ENCODE data around the gene FSTL4.
"Not testable (repeated sequence)": the region's sequence is repeated elsewhere in the genome, so short reads cannot be mapped to it uniquely, and the experiment has no call there.

The FSTL4 gene

DNA sequence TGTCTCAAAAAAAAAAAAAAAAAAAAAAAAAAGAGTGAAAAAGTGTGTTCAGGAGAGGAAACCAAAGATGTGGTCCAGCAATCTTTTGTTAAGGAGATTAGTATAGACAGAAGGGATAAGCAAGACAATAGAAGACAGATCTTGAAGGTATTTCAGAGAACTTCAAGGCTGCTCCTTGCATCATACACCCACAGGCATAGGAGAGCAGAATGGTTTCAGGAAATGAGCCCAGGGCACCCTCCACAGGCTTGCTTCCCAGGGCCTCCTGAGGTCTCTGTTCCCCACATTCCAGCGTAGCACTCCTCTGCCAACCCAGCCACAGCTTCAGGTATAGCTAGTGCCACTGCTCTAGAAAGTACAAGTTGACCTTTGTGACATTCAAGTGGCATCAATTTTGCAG is 65.8 kb downstream of the FSTL4 start:
- no peak for DNase-seq

DNA sequence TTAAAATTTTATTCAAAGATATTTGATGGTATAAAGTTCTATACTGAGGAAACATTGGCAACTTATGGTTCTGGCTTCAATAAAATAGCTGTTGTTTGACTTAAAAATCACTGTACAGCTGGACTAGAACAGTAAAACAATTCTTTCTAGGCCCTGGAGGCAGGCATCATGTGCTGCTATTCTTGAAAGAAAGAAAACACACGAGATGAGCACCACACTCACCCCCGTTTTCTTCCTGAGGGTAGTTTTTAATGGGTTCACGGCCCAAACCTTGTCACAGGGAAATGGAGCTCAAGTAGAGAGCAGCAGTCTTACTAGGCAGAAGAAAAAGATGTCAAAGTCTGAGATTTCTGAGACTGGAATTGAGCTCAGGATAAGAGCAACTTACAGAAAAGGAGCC is 68.0 kb downstream of the FSTL4 start:
- DNase-seq: no peak

DNA sequence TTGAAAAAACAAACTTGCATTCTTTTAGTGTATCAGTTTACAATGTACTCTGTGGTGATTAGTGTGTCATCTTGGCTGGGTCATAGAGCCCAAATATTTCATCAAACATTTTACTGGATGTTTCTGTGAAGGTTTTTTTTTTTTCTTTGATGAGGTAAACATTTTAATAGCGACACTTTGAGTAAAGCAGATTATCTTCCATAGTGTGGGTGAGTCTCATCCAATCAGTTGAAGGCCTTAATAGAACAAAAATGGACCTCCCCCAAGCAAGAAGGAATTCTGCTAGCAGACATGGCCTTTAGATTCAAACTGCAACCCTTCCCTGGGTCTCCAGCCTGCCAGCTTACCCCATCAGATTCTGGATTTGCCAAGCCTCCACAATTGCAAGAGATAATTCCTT is 72.5 kb downstream of the FSTL4 start:
- DNase-seq: no peak

DNA sequence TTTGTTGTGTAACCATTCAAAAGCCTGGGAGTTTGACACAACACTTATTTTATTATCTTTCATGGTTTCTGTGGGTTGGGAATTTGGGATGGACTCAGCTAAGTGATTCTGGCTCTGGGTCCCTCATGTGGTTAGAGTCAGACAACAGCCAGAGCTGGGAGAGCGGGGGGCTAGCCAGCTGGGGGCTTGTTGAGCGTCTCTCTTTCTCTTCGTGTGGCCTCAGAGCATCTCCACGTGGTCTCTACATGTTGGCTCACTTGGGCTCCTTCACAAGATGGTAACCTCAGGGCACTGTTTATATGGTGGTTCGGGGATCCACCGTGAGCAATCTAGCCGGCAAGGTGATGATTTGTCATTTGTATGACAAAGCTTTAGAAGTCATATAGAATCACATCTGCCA is 73.6 kb downstream of the FSTL4 start:
- no peak for DNase-seq

DNA sequence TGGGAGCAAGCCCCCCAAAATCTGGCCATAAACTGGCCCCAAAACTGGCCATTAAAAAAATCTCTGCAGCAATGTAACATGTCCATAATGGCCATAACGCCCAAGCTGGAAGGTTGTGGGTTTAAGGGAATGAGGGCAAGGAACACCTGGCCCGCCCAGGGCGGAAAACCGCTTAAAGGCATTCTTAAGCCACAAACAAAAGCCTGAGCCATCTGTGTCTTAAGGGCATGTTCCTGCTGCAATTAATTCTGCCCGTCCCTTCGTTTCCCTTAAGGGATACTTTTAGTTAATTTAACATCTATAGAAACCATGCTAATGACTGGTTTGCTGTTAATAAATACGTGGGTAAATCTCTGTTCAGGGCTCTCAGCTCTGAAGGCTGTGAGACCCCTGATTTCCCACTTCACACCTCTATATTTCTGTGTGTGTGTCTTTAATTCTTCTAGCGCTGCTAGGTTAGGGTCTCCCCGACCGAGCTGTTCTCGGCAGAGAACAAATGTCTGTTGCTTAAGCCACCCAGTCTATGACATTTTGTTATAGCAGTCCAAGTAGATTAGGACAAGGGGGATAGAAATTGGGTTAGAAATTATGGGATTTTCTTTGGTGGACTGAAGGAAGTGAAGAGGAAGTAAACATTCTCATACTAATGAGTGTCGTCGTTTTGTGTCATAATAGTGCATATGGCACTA is 77.0 kb downstream of the FSTL4 start:
- DNase-seq: not testable (repeated sequence)

DNA sequence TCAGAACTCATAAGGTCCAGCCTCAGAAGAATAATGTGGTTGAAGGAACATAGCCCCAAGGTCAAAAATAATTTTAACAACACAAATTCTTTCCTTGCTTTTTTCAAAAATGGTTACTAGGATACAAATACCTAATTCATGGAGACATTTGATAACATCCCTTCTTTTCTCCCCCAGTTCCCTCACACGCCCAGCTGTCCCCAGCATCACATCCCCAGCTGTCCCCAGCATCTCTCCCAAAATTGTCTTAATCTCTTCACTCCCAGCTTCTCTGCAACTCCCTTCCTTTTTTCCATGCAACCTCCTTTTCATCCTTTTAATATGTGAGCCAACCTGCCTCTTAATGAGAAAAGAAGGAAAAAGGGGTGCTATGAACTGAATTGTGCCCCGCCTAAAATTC is 77.8 kb downstream of the FSTL4 start:
- no peak for DNase-seq

DNA sequence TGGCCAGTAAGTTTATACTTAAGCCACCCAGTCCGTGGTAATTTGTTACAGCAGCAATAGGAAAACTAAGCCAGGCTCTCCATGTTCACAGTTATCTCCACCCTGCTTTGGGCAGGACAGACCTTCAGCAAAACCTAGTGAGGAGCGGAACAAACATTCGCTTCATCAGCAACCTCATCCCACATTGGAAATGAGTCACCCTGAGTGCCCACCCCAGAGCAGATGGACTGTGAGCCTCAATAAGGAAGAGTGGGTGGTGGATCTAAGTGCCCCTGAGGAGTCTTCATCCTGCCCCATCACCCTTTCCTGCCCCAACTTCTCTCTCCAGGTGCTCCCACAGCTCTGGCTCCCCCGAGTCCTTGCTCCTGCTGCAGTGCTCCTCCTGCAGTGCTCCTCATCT is 78.8 kb downstream of the FSTL4 start:
- DNase-seq: no peak

DNA sequence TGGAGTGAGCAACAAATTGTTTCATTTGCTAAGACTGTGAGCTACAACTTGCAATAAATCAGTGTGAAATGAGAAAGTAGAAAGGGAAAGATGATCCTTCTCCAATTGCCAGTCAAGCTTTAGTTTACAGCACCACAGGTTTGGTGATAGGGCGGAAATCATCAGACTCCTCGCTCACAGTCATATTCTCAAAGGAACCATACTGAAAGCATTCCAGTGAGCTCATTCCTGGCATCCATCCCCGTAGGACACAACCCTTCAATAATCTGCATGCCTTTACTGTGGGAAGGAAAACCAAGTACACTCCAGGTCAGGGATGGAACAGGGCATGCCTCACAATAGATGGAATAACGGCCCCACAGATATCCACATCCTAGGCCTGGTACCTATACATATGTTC is 80.7 kb downstream of the FSTL4 start:
- DNase-seq: no peak

DNA sequence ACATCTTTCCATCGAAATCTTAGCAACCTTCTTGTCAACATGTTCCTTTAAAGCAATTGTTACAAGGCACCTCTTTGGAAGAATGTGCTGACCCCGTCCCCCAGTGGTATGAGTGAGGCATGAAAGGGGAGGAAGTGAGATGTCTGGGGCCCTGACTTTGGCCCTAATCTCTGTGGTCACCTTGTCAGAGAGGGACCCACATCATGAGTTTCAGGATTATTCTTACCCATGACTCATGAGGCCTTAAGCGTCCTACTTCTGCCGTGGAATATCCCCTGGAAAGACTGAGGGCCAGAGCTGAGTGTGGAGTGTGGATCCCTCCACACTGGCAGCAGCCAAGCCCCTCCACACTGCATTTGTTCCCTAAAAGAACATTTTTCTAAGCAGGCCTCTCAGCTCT is 81.2 kb downstream of the FSTL4 start:
- no peak for DNase-seq

DNA sequence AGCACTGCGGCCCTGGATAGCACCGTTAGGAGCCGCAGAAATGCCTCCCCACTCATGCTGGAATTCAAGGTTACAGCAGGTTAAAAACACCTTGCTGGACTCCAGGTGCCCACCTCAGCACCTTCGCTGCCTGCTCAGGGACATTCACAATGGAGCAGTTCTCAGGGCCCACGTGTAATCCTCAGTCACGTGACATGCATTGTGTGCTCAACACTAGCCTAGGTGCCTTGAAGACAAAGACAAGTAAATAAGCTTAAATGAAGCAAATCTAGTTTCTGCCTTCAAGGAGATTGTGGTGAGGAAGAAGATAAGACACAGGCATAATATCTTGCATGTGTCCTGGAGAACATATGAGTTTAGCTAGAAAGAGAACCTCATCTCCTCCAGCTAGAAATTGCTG is 82.1 kb downstream of the FSTL4 start:
- DNase-seq: no peak

DNA sequence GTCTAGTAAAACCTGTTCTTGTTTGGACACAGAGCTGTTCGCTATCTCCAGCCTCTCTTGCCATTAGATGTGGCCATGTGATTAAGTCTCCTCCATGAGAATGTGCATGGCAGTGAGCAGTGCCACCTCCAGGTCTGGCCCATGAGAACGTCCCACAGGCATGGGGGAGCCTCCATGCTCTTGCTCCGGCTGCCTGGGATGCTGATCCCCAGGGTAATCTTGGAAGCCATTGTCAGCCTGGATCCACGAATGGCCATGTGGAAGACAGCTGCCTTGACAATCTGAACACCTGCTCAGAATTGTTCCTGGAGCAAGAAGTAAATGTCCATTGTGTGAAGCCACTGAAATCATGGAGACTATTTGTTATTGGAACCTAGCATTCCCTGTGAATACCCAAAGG is 83.5 kb downstream of the FSTL4 start:
- no peak for DNase-seq

DNA sequence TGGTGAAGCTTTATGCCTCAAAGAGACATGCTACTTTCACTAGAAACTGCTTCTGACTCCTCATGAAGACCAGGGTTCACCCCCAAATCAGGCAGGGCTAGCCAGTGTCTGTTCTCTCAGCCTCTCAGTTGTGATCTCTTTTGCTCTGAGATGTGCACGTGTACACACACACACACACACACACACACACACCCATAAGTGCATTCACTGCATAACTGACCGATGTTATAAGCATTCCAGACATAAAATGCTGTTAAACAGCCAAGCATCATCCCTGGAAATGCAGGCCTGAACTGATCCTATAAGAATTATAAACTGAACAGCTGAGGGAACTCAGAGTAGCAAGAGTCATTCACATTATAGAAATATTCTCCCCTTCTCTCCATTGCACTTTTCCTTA is 85.0 kb downstream of the FSTL4 start:
- DNase-seq: no peak

DNA sequence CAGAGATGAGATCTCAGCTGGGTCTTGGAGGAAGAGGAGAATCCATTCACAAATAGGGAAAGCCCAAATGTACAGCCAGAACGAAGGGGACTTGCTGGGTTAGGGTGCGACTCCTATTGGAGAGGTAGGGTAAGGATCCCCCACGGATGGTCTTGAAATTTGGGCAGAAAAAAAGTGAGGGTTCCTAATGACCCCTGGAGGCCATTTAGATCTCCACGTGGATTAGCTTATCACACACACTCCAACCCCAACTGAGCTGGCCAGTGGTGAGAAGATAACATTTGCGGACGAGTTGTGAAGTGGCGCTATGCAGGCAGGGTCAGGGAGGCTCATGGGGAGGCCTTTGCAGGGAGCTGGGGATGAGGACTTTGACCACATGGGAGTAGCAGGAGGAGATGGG is 86.0 kb downstream of the FSTL4 start:
- no peak for DNase-seq

DNA sequence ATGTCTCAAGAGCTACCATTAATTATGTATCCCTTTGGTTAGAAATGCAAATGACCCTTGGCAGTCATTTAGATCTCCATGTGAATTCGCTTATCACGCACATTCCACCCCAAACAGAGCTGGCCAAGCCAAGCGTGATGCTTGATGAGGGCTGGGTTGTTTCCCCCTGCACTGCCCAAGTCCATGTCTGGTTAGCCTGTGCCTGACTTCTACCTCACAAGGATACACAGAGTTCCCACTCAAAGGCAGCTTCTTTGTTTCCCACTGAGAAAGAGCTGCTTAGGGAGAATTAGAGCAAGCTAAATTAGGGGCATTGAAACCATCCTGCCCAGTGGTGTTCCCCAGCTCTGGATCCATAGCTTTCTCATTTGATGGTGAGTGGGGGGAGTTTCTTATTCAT is 87.2 kb downstream of the FSTL4 start:
- DNase-seq: no peak

DNA sequence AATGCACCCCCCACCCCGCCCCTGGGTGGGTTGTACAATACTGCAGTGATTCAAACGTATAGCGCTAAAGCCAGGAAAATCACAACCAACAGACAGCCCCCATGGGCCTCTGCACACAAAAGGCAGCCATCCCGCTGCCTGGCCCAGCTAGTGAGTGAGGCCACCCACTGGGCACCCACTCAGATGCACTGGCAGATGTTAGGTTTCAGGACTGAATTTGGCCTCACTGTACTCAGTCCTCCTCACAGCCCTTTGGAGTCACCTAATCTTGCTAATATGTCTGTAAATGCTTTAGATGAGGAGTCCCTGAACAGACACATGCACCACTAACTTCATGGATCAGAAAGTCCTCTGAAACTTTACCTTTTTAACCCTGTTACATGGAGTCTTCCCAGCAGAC is 87.7 kb downstream of the FSTL4 start:
- no peak for DNase-seq

DNA sequence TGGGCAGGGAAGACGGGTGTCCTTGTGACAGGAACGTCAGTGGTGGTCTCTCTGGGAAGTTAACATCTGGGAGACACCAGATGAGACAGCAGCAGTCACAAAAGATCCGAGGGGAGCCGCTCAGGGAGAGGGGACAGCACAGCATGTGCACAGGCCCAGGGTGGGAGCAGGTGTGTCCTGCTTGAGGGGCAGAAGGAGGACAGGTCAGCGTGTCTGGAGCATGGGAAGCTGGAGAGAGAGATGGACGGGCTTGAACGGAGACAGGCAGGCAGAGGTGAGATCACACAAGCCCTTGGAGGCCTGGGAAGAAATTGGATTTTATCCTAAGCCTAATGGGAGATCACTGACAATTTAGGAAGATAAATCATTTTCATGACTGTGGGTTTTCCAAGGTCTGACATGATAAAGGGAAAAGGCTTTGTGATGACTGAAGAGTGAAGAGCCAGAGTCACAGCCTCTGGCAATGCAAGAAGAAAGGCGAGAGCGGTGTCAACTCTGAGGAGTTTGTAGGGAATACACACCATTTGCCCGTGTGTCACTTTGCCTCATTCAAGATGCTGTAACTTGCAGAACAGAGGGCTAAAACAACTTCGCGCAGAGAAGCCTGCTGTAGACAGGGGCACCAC is 88.3 kb downstream of the FSTL4 start:
- no peak for DNase-seq

DNA sequence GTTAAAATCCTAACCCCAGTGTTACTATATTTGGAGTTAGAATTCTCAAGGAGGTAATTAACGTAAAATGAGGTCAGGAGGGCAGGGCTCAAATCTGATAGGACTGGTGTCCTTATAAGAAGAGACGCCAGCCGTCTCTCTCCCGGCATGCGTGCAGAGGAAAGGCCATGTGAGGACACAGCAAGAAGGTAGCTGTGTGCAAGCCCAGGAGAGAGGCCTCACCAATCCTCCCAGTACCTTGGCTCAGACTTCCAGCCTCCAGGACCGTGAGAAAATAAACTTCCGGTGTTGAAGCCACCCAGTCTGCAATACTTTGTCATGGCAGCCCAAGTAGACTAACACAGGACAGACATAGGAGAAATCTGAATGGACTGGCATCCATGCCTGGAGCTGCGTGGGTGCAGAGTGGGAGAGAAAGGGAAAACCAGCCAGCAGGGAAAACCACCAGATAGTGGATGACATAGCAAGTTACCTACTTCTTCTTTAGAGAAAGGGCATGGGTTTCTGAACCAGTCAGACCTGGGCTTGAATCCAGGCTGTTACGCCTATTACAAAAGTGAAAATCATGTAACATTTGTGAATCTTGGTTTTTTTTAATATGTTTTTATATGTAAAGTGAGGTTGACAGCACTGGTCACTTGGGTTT is 89.2 kb downstream of the FSTL4 start:
- DNase-seq: no peak

DNA sequence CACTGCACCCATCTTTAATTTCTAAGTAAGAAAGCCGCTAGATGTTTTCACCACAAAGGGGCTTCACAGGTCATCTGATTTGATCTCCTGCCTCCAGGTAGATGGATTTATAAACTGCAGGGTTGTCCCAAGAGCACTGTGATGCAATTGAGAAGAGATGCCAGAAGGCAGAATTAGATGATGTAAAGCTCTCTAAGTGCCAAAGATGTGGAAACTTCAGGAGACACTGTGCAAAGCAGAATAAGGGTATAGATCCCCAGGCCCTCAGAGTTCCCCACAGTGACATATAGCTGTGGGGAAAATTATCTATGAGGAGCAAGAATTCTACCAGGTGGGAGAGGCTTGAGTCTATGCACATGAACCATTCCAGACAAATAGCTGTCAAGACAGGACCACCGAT is 90.5 kb downstream of the FSTL4 start:
- DNase-seq: no peak

DNA sequence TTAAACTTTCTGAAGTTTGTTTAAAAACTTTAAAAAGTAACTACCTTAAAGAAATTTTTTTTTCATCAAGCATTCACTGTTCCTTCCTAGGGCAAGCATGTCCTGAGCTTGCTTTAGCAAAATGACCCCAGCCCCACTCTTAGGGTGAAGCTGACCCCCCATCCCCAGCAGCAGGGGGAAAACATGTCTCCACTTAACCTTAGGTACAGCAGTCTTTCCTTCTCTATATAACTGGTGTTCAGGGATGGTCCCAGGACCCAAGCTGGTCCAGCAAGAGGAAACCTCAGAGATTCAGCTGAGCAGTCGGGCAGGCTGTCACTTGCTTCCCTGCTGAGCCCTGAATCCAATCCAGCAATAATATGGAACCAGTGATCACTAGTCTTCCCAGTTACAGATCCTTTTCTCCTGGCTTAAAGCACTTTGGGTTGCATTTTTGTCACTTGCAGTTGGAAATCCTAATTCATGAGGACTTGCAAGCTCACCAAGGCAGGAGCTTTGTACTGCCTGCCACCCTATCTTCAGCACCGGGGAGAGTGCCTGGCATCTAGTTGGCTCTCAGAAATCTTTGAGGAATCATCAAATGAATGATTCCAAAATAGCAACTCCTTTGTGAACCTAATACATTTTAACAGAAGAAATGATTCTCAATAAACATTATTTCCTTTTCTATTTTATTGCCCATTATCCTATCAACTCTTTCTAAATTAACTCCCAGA is 91.2 kb downstream of the FSTL4 start:
- no peak for DNase-seq

DNA sequence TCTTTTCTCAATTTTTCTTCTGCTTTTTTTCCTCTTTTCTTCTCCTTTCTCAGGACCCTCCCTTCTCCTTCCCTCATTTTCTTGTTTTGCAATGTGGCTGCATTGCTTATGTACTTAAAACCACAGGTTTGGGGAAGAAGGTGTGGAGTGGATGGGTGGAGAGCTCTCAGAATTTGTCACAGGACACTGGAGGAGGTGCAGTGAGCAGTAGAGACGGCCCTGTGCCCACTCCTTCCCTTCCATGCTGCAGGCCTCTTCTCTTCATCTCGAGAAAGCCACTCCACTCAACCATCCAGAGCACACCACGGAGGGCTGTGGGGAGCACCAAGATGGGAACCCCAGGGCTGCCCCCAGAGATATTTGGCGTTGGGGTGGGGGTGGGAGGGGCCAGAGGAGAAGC is 92.3 kb downstream of the FSTL4 start:
- no peak for DNase-seq

DNA sequence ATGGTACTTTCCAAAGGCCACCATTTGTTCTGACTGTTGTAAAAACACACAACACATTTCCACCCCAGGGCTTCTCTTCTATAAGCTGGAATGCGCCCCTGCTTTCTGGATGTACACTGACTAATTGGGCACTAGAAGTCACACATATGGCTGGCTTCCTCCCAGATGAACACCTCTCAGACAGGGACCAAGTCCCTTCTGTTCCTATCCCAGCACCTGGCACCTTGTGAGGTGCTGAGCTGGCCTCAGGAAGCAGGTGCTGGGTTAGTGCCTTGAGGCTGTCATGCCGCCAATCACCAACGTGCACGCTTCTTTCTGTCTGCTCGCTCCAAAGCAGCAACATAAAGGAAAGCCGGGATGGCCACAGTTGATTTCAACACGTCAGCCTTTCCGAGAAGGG is 93.2 kb downstream of the FSTL4 start:
- DNase-seq: no peak

DNA sequence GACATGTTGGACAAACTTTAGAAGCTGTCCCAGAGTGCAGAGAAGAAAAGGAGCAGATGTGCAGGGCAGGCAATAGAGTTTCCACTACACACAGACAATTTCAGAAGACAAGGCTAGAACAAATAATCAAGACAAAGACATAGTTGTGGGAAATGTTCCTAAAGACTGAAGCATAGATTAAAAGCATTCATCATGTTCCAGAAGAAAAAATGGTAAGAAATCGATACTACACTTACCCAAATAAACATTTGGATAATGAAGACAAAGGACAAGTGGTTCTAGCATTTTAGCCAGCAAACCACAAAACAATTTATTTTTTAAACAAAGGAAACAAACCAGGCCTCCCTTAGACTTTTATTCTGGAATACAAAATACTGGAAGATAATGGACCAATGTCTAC is 97.9 kb downstream of the FSTL4 start:
- DNase-seq: no peak

DNA sequence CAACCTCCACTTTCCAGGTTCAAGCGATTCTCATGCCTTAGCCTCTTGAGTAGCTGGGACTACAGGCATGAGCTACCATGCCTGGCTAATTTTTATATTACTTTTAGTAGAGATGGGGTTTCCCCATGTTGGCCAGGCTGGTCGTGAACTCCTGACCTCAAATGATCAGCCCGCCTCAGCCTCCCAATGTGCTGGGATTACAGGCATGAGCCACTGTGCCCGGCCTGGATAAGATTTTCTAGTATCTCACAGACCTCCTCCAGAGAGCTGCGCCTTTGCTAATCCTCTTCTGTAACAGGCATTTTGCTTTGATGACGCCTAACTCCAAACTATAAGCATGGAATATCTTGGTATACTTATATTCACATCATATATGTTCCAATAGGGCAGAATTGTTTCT is 99.4 kb downstream of the FSTL4 start:
- no peak for DNase-seq

DNA sequence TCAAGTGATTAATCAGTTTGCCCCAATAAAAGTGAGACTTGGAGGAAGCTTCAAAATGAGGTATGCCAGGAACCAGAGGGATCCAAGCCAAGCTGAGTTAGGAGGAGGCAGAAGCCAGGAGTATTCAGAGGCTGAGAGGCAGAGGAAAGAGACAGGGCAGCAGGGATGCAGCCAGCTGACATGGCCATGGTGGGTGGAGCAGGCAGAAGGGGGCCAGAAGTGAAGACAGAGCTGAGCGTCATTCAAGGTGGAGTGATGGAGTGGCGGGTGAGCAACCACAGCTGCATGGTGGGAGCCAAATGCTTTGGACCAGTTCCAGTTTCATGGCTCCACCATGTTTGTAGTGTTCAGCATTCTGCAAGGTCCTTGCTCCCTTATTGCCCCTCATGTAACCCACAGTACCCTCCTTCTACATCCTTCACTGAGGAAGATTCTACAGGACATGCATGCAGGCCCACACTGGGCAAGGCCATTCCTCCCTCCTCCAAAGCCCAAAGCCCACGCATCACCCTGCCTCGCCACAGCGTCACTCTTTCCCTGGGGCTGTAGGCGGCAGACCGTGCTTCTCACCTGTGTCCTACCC is 100.6 kb downstream of the FSTL4 start:
- no peak for DNase-seq

Data from OCI-M1 (cell line).